HepG2 (cell line): ENCODE results near the gene TRIM72. TPM values are rescaled to one million over a fixed set of nuclear protein-coding genes. Genes with fewer than 3 reads are reported as not detected.
A peak's percentile ranks its signal among the peaks of the same experiment; 100 is the strongest.

Experiments used
- AKAP8 ChIP-seq: sonication (generic); formaldehyde crosslinking; IDR thresholded peaks from 2 replicates; pipeline ENCODE4 v1.5.1; 2020; ENCODE audit warnings: mild to moderate bottlenecking, missing genetic modification reagents
- CEBPG ChIP-seq: IDR thresholded peaks from 2 replicates; pipeline ENCODE4 v1.6.1; 2016
- HINFP ChIP-seq: sonication (generic); formaldehyde crosslinking; IDR thresholded peaks from 2 replicates; pipeline ENCODE4 v1.4.0; 2020; ENCODE audit warnings: low read depth, mild to moderate bottlenecking, missing genetic modification reagents
- HMG20B ChIP-seq: conservative IDR thresholded peaks from 2 replicates; pipeline ENCODE4 v1.6.1; 2016; ENCODE audit warnings: missing genetic modification reagents, missing compliant biosample characterization
- IRF1 ChIP-seq: sonication (generic); formaldehyde crosslinking; IDR thresholded peaks from 2 replicates; pipeline ENCODE4 v1.4.0; 2020; ENCODE audit warnings: low read depth, mild to moderate bottlenecking, missing genetic modification reagents
- KDM5A ChIP-seq: fragments of 200-600 bp; sonication (generic); IDR thresholded peaks from 2 replicates; pipeline ENCODE4 v1.7.0; 2018; ENCODE audit warnings: antibody characterized with exemption, mild to moderate bottlenecking, low read length, borderline replicate concordance
- MAFK ChIP-seq, 2 experiments: IDR thresholded peaks in 1 of 2; conservative IDR thresholded peaks in 1 of 2; 2 replicates each; pipeline ENCODE4 v1.6.1; 2011; ENCODE audit warnings: improper control_type of control experiment in 2 of 2, low read length in 2 of 2
- NFKBIZ ChIP-seq: IDR thresholded peaks from 2 replicates; pipeline ENCODE4 v1.6.1; 2018; ENCODE audit warnings: missing genetic modification reagents, missing compliant biosample characterization
- PHB2 ChIP-seq: fragments of 450-650 bp; IDR thresholded peaks from 2 replicates; pipeline ENCODE4 v1.6.1; 2018; ENCODE audit not compliant: partially characterized antibody
- RNF2 ChIP-seq: fragments of 450-650 bp; conservative IDR thresholded peaks from 2 replicates; pipeline ENCODE4 v1.6.1; 2016; ENCODE audit warnings: low read depth
- SIN3A ChIP-seq: IDR thresholded peaks from 2 replicates; pipeline ENCODE4 v1.6.1; 2011; ENCODE audit warnings: low read depth, mild to moderate bottlenecking, control low read depth, low read length, borderline replicate concordance
- SMYD3 ChIP-seq: sonication (generic); formaldehyde crosslinking; IDR thresholded peaks from 2 replicates; pipeline ENCODE4 v1.8.1; 2023; ENCODE audit warnings: mild to moderate bottlenecking, missing genetic modification reagents
- SP5 ChIP-seq: IDR thresholded peaks from 2 replicates; pipeline ENCODE4 v1.6.1; 2016; ENCODE audit warnings: low read depth, borderline replicate concordance
- WIZ ChIP-seq: sonication (generic); formaldehyde crosslinking; IDR thresholded peaks from 2 replicates; pipeline ENCODE4 v1.5.1; 2020; ENCODE audit warnings: mild to moderate bottlenecking, missing genetic modification reagents
- ZMAT3 ChIP-seq: sonication (generic); formaldehyde crosslinking; conservative IDR thresholded peaks from 2 replicates; pipeline ENCODE4 v1.7.0; 2021; ENCODE audit warnings: missing genetic modification reagents
- ZNF550 ChIP-seq: sonication (generic); formaldehyde crosslinking; IDR thresholded peaks from 2 replicates; pipeline ENCODE4 v1.4.0; 2020; ENCODE audit warnings: mild to moderate bottlenecking, missing genetic modification reagents, borderline replicate concordance
- ZNF557 ChIP-seq: sonication (generic); formaldehyde crosslinking; IDR thresholded peaks from 2 replicates; pipeline ENCODE4 v1.4.0; 2020; ENCODE audit warnings: missing genetic modification reagents
- ZNF644 ChIP-seq: IDR thresholded peaks from 2 replicates; pipeline ENCODE4 v1.6.1; 2016; ENCODE audit warnings: low read depth
- ZNF775 ChIP-seq: sonication (generic); formaldehyde crosslinking; IDR thresholded peaks from 2 replicates; pipeline ENCODE4 v1.4.0; 2020; ENCODE audit warnings: missing genetic modification reagents, mild to moderate bottlenecking, moderate library complexity, borderline replicate concordance
- ZNF839 ChIP-seq: sonication (generic); formaldehyde crosslinking; IDR thresholded peaks from 2 replicates; pipeline ENCODE4 v1.4.0; 2020; ENCODE audit warnings: missing genetic modification reagents, mild to moderate bottlenecking, borderline replicate concordance
- ZNF841 ChIP-seq: sonication (generic); formaldehyde crosslinking; IDR thresholded peaks from 2 replicates; pipeline ENCODE4 v1.8.1; 2023; ENCODE audit warnings: missing genetic modification reagents, borderline replicate concordance
- ZSCAN21 ChIP-seq: sonication (generic); formaldehyde crosslinking; IDR thresholded peaks from 2 replicates; pipeline ENCODE4 v1.8.0; 2022; ENCODE audit warnings: mild to moderate bottlenecking, missing genetic modification reagents, moderate library complexity, borderline replicate concordance
- ZSCAN30 ChIP-seq: sonication (generic); formaldehyde crosslinking; IDR thresholded peaks from 2 replicates; pipeline ENCODE4 v1.5.0; 2020; ENCODE audit warnings: mild to moderate bottlenecking, missing genetic modification reagents
- polyA plus RNA-seq, 8 experiments: library from polyadenylated mRNA; depleted of rRNA in 3 of 8; stranded (reverse) in 7 of 8; unstranded in 1 of 8; fragments of >200 nt; fragmentation: Illumina TruSeq in 4 of 8; extraction: Trizol in 4 of 8; gene quantifications; 2 replicates each; pipeline versions ENCODE4 v1.2.1 to v1.2.3, GENCODE V29; 2011 to 2016; ENCODE audit warnings: low read depth in 4 of 8, missing spikeins in 1 of 8, mixed read lengths in 1 of 8; ENCODE audit not compliant: insufficient read depth in 1 of 8
- total RNA-seq, 5 experiments: library from RNA; depleted of rRNA; stranded (reverse); fragments of >200 nt; fragmentation: Illumina TruSeq; extraction: Trizol; gene quantifications; 2 replicates each; pipeline ENCODE4 v1.2.3, GENCODE V29; 2016; ENCODE audit warnings: low read depth in 1 of 5
- TF ChIP-seq, protein P1 (sequence below): sonication (generic); formaldehyde crosslinking; IDR thresholded peaks from 2 replicates; pipeline ENCODE4 v1.5.1; 2020; ENCODE audit warnings: mild to moderate bottlenecking, missing genetic modification reagents, borderline replicate concordance
- TF ChIP-seq, protein P2 (sequence below): sonication (generic); formaldehyde crosslinking; IDR thresholded peaks from 2 replicates; pipeline ENCODE4 v1.4.0; 2020; ENCODE audit warnings: missing genetic modification reagents

TRIM72 gene
- total and polyA plus RNA-seq, 2 of the 13 experiments (the other 11 are each of a cell fraction or from before 2014, with no cell fraction given): not detected

DNA sequence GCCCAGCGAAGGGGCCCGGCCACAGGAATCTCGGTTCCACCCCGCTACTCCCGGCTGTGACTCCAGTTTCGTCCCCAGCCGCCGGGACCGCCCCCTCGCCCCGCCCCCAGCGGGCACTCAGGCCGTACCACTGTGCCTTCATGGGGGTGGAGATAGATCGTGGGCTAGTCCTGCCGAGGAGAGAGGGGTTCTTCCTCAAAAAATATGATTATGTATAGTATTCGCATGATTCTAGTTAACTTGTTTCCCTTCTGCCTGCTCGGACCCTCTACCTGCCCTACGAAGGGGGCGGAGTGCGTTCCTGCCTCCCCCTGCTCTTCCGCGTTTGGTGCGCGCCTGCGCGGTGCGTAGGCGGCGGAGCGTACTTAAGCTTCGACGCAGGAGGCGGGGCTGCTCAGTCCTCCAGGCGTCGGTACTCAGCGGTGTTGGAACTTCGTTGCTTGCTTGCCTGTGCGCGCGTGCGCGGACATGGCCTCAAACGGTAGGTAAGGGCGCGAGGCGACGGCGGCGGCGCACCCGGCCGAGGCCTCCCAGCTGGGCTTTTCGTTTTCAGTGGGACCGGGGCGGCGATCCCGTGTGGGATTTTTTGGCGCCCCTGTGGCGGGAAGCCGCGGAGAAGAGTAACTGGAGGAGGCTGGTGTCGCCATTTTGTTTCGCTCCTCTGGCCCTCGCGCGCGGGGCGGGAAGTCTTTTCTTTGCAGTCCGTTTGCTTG lies 34.0 kb upstream of the TRIM72 start, which contains the start of gene FUS (continued):
- TF ChIP-seq PHB2 (no peak), CEBPG (CRISPR knock-in tag) (peak; percentile 56), ZMAT3 (CRISPR knock-in tag) (peak; percentile 98; the same call in 1 of the 2 replicates), SMYD3 (peak; percentile 89), MAFK (conservative IDR thresholded peaks at IDR 0.05 in 1 of 2, IDR thresholded peaks at IDR 0.05 in 1 of 2; ENCODE audit: low read length in 2 of 2) (no peak), ZNF841 (CRISPR knock-in tag) (0 out of 2 replicates have a peak, but pooled peaks have one; percentile 69), IRF1 (CRISPR knock-in tag) (peak; percentile 88; the same call in 1 of the 2 replicates), AKAP8 (CRISPR knock-in tag) (peak; percentile 71), ZNF557 (CRISPR knock-in tag) (no peak), SIN3A (no peak; the same call in 1 of the 2 replicates), RNF2 (0 out of 2 replicates have a peak, but pooled peaks have one; percentile 36), HINFP (CRISPR knock-in tag) (no peak; the same call in none of the 2 replicates), HMG20B (CRISPR knock-in tag) (peak; percentile 63), SP5 (peak; percentile 95), ZNF644 (CRISPR knock-in tag) (no peak), ZSCAN30 (peak; percentile 98), ZNF839 (no peak; the same call in 1 of the 2 replicates), NFKBIZ (CRISPR knock-in tag) (peak; percentile 61; the same call in 1 of the 2 replicates), ZSCAN21 (CRISPR knock-in tag) (no peak; the same call in 1 of the 2 replicates), WIZ (CRISPR knock-in tag) (peak; percentile 62; the same call in 1 of the 2 replicates), ZNF550 (CRISPR knock-in tag) (peak; percentile 78; the same call in 1 of the 2 replicates), ZNF775 (CRISPR knock-in tag) (0 out of 2 replicates have a peak, but pooled peaks have one; percentile 82), KDM5A (0 out of 2 replicates have a peak, but pooled peaks have one; percentile 20)
- TF ChIP-seq, protein P1, sequence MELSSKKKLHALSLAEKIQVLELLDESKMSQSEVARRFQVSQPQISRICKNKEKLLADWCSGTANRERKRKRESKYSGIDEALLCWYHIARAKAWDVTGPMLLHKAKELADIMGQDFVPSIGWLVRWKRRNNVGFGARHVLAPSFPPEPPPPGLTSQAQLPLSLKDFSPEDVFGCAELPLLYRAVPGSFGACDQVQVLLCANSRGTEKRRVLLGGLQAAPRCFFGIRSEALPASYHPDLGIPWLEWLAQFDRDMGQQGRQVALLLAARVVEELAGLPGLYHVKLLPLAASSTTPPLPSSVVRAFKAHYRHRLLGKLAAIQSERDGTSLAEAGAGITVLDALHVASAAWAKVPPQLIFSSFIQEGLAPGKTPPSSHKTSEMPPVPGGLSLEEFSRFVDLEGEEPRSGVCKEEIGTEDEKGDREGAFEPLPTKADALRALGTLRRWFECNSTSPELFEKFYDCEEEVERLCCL: 0 out of 2 replicates have a peak, but pooled peaks have one; percentile 18
- TF ChIP-seq, protein P2, sequence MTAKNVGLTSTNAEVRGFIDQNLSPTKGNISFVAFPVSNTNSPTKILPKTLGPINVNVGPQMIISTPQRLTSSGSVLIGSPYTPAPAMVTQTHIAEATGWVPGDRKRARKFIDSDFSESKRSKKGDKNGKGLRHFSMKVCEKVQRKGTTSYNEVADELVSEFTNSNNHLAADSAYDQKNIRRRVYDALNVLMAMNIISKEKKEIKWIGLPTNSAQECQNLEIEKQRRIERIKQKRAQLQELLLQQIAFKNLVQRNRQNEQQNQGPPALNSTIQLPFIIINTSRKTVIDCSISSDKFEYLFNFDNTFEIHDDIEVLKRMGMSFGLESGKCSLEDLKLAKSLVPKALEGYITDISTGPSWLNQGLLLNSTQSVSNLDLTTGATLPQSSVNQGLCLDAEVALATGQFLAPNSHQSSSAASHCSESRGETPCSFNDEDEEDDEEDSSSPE (CRISPR knock-in tag): no peak
